ACHN (cell line): ENCODE results near the gene RELB.
"Not testable (repeated sequence)": the region's sequence is repeated elsewhere in the genome, so short reads cannot be mapped to it uniquely, and the experiment has no call there.

Source experiments
- DNase-seq: peaks from one replicate; pipeline ENCODE4 v3.0.0-alpha.2; 2015
- in situ Hi-C: cut with HindIII; loops from 2 replicates; pipeline ENCODE4 v1.10.0; 2017; ENCODE audit warnings: low sequenced_read_pairs, low pct_ligation_motif_present, low pct_unique_long_range_greater_than_20kb

The RELB gene

DNA sequence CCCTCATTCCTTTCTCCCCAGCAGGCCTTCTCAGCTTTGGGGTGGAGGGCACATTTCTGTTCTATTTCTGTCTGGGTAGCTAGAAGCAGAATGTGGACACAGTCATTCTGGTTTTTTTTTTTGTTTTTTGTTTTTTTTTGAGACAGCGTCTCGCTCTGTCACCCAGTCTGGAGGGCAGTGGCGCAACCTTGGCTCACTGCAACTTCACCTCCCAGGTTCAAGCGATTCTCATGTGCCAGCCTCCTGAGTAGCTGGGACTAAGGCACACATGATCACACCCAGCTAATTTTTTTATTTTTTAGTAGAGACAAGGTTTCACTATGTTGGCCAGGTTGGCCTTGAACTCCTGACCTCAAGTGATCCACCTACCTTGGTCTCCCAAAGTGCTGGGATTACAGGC lies 25.8 kb upstream of the RELB start:
- in situ Hi-C loops = no loop called here
- DNase-seq = no peak

DNA sequence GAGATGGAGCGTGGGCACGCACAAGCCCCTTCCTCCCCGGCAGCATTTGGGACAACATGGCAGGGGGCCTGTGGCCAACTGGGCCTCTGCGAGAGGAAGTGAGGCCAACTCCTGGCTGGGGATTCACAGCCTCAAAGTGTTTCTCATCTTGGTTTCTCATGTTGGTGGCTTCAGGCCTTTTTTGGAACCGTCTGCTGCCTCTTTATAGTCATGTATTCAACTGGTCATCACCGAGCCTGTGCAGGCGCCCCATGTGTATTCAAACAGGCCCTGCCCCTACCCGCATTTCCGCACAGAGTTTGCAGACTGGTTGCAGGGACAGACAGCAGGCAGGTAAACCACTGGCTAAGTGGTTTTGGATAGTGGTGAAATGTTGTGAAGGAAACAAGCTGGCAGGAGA lies 17.3 kb upstream of the RELB start:
- in situ Hi-C loops = no loop called here
- no peak for DNase-seq

DNA sequence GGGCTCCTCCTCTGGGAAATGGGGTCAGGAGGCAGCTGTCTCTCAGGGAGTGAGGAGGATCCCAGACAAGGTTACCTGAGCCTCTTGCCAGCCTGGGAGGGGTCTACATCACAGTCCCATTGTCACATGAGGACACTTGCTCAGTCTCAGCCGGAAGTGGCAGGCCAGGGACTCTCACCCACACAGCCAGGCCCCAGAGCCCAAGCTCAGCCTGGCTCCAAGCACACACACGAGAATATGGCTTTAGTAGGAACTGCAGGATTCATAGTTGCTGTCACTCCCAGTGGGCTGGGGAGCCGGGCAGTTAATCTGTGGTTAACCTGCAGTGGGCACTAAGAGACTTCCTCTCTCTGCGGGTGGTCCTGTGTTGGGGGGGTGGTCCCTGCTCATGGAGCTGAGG lies 15.8 kb upstream of the RELB start:
- DNase-seq = no peak
- in situ Hi-C loops = no loop called here

DNA sequence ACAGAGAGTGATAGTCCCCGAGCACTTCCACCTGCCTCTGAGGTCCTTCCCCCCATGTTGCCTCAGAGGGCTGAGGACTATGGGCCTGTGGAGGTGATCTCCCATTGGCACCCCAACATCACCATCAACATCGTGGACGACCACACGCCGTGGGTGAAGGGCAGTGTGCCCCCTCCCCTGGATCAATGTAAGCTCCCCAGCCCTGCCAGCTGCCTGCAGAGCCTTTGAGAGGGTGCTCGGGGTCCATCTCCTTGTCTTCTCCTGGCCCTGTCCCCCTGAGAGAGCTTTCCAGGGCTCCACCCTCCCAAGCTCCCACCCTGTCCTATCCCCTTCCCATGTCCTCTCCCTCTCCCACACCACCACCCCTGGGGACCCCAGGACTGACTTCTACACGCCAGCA lies 14.9 kb upstream of the RELB start:
- no peak for DNase-seq
- in situ Hi-C loops = no loop called here

DNA sequence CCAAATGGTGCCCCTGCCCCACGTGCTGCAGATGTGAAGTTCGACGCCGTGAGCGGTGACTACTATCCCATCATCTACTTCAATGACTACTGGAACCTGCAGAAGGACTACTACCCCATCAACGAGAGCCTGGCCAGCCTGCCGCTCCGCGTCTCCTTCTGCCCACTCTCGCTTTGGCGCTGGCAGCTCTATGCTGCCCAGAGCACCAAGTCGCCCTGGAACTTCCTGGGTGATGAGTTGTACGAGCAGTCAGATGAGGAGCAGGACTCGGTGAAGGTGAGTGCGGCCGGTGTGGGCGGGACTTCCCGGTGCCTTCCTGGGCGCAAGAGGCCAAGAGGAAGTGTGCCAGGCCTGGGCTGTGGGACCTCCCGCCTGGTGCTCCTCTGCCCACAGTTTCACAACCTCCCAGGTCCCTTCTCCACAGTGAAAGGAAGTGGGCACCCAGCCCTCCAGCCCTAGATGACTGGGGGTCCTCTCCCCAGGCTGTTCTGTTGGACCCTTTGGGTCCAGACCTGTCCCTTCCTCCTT lies 14.1 kb upstream of the RELB start:
- in situ Hi-C loops = no loop called here

DNA sequence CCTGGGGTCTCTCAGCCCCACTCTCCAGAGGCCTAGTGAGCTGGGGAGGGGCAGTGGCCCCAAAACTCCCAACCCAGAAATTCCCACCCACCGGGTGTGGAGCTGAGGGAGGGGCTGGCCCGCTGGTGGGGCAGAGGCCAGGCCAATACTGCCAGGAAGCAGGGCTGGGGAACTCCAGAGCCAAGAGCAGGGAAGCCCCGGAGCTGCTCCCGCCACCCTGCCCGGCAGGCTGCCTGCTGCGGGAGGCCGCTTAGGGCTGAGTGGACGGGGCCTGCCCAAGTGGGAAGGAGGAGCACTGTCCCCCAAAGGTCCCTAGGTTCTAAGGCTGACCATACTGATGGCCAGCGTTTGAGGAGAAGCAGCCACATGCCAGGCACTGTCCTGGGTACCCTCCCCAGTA lies 13.0 kb upstream of the RELB start:
- in situ Hi-C loops = no loop called here
- DNase-seq = no peak

More for the DNA sequence above, 14.1 kb upstream of the RELB start:
- no peak for DNase-seq

DNA sequence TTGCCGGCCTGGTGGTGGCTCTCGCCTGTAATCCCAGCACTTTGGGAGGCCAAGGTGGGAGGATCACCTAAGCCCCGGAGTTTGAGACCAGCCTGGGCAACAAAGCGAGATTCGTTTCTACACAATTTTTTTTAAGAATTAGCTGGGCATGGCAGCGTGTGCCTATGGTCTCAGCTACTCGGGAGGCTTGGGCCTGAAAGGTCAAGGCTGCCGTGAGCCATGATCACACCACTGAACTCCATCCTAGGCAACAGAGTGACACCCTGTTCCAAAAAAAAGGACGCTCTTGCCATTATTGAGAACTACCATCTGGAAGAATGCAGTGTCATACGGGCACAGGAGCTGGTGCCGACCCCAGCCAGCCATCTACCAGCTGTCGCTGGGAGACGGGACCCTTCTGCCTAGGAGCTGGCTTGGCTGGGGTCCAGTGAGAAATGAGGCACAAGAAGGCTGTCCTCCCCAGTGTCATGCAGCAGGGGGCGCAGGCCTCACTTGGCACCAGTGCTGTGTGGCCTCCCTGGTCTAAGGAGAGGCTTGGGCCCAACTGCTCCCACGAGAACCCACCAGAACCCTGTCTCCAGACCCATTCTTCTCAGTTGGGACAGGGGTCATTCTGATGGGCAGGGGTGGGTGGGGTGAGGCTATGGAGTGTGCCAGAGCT lies 12.2 kb upstream of the RELB start:
- peak; percentile 59 for DNase-seq
- in situ Hi-C loops = no loop called here

DNA sequence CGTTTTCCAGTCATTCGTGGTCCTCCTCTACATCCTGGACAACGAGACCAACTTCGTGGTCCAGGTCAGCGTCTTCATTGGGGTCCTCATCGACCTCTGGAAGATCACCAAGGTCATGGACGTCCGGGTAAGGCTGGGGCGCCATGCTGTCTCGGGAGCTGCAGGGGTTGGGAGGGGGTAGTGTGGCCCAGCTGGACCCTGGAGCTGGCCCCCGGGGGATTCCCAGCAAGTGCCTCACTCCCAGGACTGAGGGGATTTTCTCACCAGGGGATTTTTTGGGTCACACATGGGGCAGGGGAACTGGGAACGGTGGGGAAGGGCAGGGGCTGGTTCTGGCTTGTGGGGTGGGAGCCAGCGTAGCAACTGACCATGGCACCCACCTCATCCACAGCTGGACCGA lies 10.8 kb upstream of the RELB start:
- no peak for DNase-seq
- in situ Hi-C loops = no loop called here

DNA sequence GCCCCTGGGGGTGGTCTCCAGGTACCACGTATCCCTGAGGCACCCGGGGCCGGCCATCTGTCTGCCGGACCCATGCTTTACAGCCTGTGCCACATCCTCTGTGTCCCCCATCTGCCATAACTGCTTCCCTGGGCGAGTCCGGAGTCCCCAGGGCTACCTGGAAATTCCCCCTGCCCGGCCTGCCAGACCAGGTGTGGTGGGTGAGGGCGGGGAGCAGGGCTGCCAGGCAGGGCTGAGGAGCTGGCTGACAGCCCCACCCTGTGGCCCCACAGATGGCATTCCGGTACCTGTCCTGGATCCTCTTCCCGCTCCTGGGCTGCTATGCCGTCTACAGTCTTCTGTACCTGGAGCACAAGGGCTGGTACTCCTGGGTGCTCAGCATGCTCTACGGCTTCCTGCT lies 10.3 kb upstream of the RELB start:
- DNase-seq = no peak
- in situ Hi-C loops = no loop called here

DNA sequence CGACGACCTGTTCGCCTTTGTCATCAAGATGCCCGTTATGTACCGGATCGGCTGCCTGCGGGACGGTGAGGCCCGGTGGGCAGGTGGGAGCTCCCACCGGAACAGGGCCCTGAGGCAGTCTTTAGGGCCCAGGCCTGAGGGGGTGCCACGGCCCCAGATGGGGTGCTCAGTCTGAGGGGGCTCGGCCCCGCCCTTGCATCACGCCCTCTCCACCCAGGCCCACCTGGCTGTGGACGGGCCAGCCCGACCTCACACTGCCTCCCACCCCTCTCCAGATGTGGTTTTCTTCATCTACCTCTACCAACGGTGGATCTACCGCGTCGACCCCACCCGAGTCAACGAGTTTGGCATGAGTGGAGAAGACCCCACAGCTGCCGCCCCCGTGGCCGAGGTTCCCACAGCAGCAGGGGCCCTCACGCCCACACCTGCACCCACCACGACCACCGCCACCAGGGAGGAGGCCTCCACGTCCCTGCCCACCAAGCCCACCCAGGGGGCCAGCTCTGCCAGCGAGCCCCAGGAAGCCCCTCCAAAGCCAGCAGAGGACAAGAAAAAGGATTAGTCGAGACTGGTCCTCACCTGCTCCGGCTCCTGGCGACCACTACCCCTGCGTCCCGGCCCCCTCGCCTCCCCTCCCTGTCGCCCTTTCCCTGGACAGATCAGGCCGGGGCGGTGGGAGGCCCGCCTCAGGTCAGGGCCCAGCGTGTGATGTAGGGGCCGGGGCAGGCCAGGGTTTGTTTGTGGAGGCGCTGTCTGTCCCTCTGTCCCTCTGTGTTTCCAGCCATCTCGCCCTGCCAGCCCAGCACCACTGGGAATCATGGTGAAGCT lies 8.7 kb upstream of the RELB start:
- in situ Hi-C loops = no loop called here
- DNase-seq = no peak

DNA sequence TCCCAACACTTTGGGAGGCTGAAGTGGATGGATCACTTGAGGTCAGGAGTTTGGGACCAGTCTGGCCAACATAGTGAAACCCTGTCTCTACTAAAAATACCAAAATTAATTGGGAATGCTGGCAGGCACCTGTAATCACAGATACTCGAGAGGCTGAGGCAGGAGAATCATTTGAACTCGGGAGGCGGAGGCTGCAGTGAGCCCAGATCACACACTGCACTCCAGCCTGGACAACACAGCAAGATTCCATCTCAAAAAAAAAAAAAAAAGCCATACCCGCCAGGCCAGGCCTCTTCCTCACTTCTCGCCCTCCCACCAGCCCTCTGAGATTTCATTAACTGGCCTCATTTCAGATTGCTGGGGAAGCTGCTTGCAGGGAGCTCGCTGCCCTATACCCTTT lies 7.7 kb upstream of the RELB start:
- no peak for DNase-seq
- in situ Hi-C loops = no loop called here

DNA sequence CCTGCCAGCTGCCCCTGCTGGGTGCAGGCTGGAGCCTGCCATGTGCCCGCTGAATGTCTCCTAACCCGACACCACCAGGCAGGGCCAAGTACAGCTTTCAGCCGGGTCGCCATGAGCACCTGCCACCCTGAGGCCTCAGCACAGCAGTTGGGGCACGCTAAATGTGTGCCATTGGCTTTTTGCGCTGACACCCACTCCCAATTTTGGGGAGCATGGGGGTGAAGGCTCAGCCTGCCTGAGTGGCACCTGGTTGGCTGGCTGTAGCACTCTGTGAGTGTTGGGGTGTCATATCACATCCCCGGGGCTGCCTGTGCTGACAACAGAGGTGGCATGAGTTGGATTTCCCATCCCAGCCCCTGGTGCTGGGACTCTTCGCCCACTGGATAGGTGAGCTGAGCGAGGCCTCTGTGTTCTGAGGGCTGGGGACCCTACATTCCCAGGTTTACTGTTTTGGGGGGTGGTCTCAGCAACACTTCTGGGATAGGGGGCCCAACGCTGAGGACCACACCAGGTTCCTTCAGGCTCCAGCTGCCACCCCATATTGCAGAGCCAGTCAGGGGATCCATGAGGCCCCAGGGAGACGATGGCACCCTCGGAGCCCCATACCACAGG lies 7.2 kb upstream of the RELB start:
- no peak for DNase-seq
- in situ Hi-C loops = no loop called here

DNA sequence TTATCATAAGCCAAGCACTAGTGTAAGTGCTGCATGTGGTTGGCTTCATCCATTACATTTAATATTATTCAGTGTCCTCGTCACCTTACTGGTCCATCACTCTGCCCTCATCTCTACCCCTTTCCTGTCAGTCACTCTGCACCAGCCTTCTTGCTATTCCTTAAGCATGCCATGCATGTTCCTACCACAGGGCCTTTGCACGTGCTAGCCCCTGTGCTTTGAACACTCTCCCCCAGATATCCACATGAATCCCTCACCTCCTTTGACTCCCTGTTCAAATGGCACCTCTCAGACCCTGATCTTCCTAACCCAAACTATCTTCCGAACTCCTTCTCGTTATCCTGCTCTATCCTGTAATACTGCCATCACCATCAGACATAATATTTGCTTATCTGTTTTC lies 3.2 kb upstream of the RELB start:
- in situ Hi-C loops = no loop called here
- no peak for DNase-seq

DNA sequence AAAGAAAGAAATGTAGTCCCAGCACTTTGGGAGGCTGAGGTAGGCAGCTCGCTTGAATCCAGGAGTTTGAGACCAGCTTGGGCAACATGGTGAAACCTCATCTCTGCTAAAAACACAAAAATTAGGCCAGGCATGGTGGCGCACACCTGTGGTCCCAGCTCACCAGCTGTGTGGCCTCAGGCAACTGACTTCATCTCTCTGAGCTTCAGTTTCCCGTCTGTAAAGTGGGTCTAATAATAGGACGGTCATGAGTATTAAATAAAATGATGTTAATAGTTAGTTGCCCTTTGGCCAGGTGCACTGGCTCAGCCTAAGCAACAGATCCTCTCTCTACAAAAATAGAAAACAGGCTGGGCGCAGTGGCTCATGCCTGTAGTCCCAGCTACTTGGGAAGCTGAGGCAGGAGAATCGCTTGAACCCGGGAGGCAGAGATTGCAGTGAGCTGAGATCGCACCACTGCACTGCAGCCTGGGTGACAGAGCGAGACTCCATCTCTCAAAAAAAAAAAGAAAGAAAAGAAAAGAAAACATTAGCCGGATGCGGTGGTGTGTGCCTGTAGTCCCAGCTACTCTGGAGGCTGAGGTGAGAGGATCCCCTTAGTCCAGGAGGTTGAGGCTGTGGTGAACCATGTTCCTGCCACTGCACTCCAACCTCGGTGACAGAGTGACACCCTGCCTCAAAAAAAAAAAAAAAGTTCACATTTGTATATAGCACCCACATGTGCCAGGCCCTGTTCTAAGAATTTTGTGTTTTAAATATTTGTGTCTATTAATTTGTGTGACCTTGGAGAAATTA lies 1.9 kb upstream of the RELB start:
- in situ Hi-C loops, DNase-seq: not testable (repeated sequence)

DNA sequence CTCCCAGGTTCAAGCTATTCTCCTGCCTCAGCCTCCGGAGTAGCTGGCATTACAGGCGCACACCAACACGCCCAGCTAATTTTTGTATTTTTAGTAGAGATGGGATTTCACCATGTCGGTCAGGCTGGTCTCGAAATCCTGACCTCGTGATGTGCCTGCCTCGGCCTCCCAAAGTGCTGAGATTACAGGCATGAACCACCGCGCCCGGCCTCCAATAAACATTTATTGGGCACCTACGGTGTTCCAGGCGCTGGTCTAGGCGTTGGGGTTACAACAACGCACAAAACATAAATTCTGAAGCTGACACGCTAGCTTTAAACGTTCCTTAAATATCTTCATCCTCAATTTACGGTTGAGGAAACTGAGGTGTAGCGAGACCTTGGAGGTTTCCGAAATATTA lies 599 bp upstream of the RELB start:
- DNase-seq, in situ Hi-C loops: not testable (repeated sequence)

DNA sequence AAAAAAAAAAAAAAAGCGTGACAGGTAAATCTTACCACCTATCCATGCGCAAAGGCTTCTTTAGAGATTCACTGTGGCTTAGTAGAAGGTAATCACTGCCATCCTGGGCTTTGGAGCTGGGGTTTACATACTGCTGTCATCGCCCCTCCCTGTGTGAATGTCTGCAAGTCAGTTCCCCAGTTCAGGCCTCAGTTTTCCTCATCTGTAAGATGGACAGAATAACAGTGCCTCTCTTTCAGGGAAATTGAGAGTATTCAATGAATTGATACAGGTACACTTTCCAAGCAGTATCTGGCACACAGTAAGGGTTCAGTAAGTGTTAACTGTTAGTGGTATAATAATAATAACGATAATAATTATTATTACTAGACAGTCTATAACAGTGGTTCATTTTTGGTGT lies 2.2 kb downstream of the RELB start:
- no peak for DNase-seq
- in situ Hi-C loops = no loop called here

DNA sequence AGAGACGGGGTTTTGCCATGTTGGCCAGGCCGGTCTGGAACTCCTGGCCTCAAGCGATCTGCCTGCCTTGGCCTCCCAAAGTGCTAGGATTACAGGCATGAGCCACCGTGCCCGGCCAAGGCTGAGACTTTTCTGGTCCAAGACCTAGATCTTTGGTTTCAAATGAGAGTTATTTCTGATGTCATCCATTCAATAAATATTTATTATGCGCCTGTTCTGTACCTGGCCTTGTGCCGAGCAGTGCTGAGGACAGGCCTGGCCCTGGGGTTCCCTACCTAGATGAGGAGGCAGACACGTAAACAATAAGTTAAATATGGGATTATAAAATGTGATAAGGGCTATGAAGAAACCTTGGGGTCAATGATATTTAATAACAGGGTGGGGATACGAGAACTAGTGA lies 4.5 kb downstream of the RELB start:
- no peak for DNase-seq
- in situ Hi-C loops = no loop called here

DNA sequence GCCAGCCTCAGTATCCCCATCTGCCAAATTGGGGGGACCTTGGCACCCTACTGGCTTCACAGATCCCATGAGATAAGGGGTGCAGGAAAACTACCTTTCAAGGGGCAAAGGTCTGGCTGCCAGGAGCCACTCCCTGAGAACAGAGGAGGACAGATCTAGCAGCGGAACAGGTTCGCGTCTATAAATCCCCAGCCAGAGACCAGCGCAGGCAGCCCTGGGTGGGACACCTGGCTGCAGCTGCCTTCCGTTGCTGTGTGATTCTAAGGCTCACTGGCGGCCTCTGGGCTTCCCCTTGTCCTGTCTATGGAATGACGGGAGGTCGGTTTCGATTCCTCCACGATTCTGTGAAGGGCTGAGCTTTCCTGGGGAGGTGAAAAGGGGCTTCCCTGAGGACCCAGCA lies 7.3 kb downstream of the RELB start:
- in situ Hi-C loops = no loop called here
- DNase-seq = no peak
